WERI-Rb-1 (cell line): Measurements from ENCODE around the gene USP31.

Experiments used
- DNase-seq: peaks from one replicate; pipeline ENCODE4 v3.0.0-alpha.2; 2020
- H3K27ac ChIP-seq: fragments of 250-450 bp; sonication (Bioruptor Pico); 2 replicates; pipeline ENCODE4 v1.5.1; 2020; ENCODE audit warnings: mild to moderate bottlenecking, moderate library complexity
- H3K27me3 ChIP-seq: fragments of 250-450 bp; sonication (Bioruptor Pico); 2 replicates; pipeline ENCODE4 v1.5.1; 2021; ENCODE audit warnings: mild to moderate bottlenecking, low read depth, moderate library complexity; ENCODE audit not compliant: insufficient read depth, severe bottlenecking
- H3K36me3 ChIP-seq: fragments of 250-450 bp; sonication (Bioruptor Pico); 2 replicates; pipeline ENCODE4 v1.5.1; 2020; ENCODE audit warnings: mild to moderate bottlenecking, moderate library complexity
- H3K4me3 ChIP-seq: 2 replicates; pipeline ENCODE4 v1.5.1; 2011; ENCODE audit warnings: low read depth, mild to moderate bottlenecking, control low read depth, low read length
- H3K9me3 ChIP-seq: fragments of 250-450 bp; sonication (Bioruptor Pico); 2 replicates; pipeline ENCODE4 v1.5.1; 2021; ENCODE audit warnings: mild to moderate bottlenecking, moderate library complexity; ENCODE audit not compliant: severe bottlenecking
- CTCF ChIP-seq: IDR thresholded peaks from 2 replicates; pipeline ENCODE4 v1.5.1; 2011; ENCODE audit warnings: low read depth, mild to moderate bottlenecking, control low read depth, inconsistent platforms, low read length

USP31 gene

GRCh38 chr16:23124315-23124714 is 24.9 kb downstream of the USP31 start:
- Histone ChIP-seq H3K4me3 (no peak overlapping the region), H3K27ac (no peak overlapping the region), H3K36me3 (no peaks in the 10 kb centered on the region), H3K9me3 (no peaks in the 10 kb centered on the region), H3K27me3 (no peaks in the 10 kb centered on the region)
- TF ChIP-seq CTCF = no peak
- DNase-seq = no peak

- no peak for TF ChIP-seq CTCF
- no peak for DNase-seq
- no peaks in the 10 kb centered on the region for H3K27me3 ChIP-seq
- H3K27ac ChIP-seq = no peak overlapping the region
- no peak overlapping the region for H3K4me3 ChIP-seq
- no peaks in the 10 kb centered on the region for H3K9me3 ChIP-seq
- no peaks in the 10 kb centered on the region for H3K36me3 ChIP-seq
Measured at GRCh38 chr16:23122144-23122543, 27.1 kb downstream of the USP31 start.

- H3K36me3 ChIP-seq = no peaks in the 10 kb centered on the region
- no peak for TF ChIP-seq CTCF
- H3K9me3 ChIP-seq = no peaks in the 10 kb centered on the region
- peak; percentile 10 for DNase-seq
- H3K4me3 ChIP-seq = no peak overlapping the region
- H3K27me3 ChIP-seq = no peaks in the 10 kb centered on the region
- H3K27ac ChIP-seq = no peak overlapping the region
Measured at GRCh38 chr16:23121024-23121423, 28.2 kb downstream of the USP31 start.

- no peaks in the 10 kb centered on the region for H3K27me3 ChIP-seq
- 0 out of 2 replicates have a peak overlapping the region, but pooled peaks have one; percentile 10 for H3K27ac ChIP-seq
- no peaks in the 10 kb centered on the region for H3K36me3 ChIP-seq
- no peak overlapping the region for H3K4me3 ChIP-seq
- no peak for TF ChIP-seq CTCF
- DNase-seq = no peak
- no peaks in the 10 kb centered on the region for H3K9me3 ChIP-seq
Measured at GRCh38 chr16:23120562-23120961, 28.7 kb downstream of the USP31 start.

- Histone ChIP-seq H3K36me3 (no peaks in the 10 kb centered on the region), H3K9me3 (no peaks in the 10 kb centered on the region), H3K27ac (peak overlapping the region; percentile 48), H3K4me3 (no peak overlapping the region), H3K27me3 (no peaks in the 10 kb centered on the region)
- peak; percentile 29 for DNase-seq
- TF ChIP-seq CTCF = no peak
Measured at GRCh38 chr16:23119570-23119969, 29.7 kb downstream of the USP31 start.

- DNase-seq = no peak
- no peak for TF ChIP-seq CTCF
Measured at GRCh38 chr16:23114131-23114904, 34.9 kb downstream of the USP31 start.

More at GRCh38 chr16:23114131-23114904, 34.9 kb downstream of the USP31 start:
- no peaks in the 10 kb centered on the region for H3K36me3 ChIP-seq
- H3K4me3 ChIP-seq = no peak overlapping the region
- H3K27ac ChIP-seq = no peak overlapping the region
- no peaks in the 10 kb centered on the region for H3K27me3 ChIP-seq
- H3K9me3 ChIP-seq = no peaks in the 10 kb centered on the region
